Thyroid gland (tissue), 4 donors: ENCODE results near the gene PRR5. TPM values are rescaled to one million over a fixed set of nuclear protein-coding genes. Genes with fewer than 3 reads are reported as not detected.
"Not testable (repeated sequence)": the region's sequence is repeated elsewhere in the genome, so short reads cannot be mapped to it uniquely, and the experiment has no call there.

ENCODE experiments used
- DNase-seq, 2 donors: peaks; one replicate each; pipeline ENCODE4 v3.0.0-alpha.2; 2019
- H3K27ac ChIP-seq, 3 donors: fragments of 200-600 bp; sonication (generic); 1 replicate in 2 of 3; 2 replicates in 1 of 3; pipeline ENCODE4 v1.5.1; 2016 to 2019; ENCODE audit warnings: mild to moderate bottlenecking in 1 of 3, moderate library complexity in 1 of 3
- H3K27me3 ChIP-seq: fragments of 200-600 bp; sonication (generic); one replicate; pipeline ENCODE4 v1.5.1; 2019
- H3K36me3 ChIP-seq, 2 donors: fragments of 200-600 bp; sonication (generic); one replicate each; pipeline ENCODE4 v1.5.1; 2016 to 2019
- H3K4me1 ChIP-seq, 2 donors: fragments of 200-600 bp; sonication (generic); one replicate each; pipeline ENCODE4 v1.5.1; 2017 to 2019
- H3K4me3 ChIP-seq, 3 donors: fragments of 200-600 bp; sonication (generic); replicated peaks in 1 of 3; 1 replicate in 2 of 3; 2 replicates in 1 of 3; pipeline ENCODE4 v1.5.1; 2016; ENCODE audit warnings: mild to moderate bottlenecking in 1 of 3
- H3K9me3 ChIP-seq: fragments of 200-600 bp; sonication (generic); one replicate; pipeline ENCODE4 v1.5.1; 2017
- POLR2A ChIP-seq, 2 donors: fragments of 450-650 bp; IDR thresholded peaks; one replicate each; pipeline ENCODE4 v1.6.1; 2017; ENCODE audit warnings: antibody characterized with exemption in 2 of 2, mild to moderate bottlenecking in 2 of 2, moderate library complexity in 1 of 2
- WGBS, 2 donors: methylation state at CpG; one replicate each; pipeline ENCODE4 v1.1.5; 2017; 5-methylcytosine and 5-hydroxymethylcytosine counted together
- intact Hi-C: fragments of 100-400 bp; cut with DNase I; formaldehyde crosslinking; loops from one replicate; pipeline ENCODE4 v1.15.1; 2023
- total RNA-seq, 4 donors: library from RNA; depleted of rRNA; stranded (reverse); fragments of >200 nt; gene quantifications; one replicate each; pipeline ENCODE4 v1.2.3, GENCODE V29; 2016
- TF ChIP-seq, protein P1 (sequence below), 6 experiments: fragments of 200-600 bp in 3 of 6; fragments of 450-650 bp in 3 of 6; sonication (generic) in 3 of 6; IDR thresholded peaks; one replicate each; pipeline ENCODE4 v1.5.1; 2016 to 2019; ENCODE audit warnings: antibody characterized with exemption in 6 of 6, mild to moderate bottlenecking in 2 of 6, inconsistent platforms in 1 of 6, moderate library complexity in 1 of 6

PRR5 gene
- total RNA-seq, 4 donors from 2014 or later = 17.3 to 31.8 (median 26.9) TPM

DNA sequence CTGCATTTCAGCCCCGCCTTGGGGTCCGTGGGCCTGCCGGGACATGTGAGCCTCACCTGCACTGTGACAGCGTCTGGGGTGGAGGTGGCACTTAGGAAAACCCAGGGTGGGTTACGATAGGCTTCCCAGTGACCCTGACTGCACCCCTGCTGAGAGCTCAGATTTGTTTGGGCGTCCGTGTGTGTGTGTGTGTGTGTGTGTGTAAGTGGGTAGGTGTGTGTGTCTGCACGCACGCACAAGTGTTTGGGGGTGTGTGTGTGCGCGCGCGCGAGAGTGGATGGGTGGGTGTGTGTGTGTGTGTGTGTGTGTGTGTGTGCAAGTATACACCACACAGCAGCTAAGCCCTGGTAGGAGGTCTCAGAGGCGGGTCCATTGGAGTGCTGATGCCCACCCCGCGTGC lies 38.3 kb downstream of the PRR5 start:
- H3K27me3 ChIP-seq = no peaks in the 10 kb centered on the region
- DNase-seq = no peak

DNA sequence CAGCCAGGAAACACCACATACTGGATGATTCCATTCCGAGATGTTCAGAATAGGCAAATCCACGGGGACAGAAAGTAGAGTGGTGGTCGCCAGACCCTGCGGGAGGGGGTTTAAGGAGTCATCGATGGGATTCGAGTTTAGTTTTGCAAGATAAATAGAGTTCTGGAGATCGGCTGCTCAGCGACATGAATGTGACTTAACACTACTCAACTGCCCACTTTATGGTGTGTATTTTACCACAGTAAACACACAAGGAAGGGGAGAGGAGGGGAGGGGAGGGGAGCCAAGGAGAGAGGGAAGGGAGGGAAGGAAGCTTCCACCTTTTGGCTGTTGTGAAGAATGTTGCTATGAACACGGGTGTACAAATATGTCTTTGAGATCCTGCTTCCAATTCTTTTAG lies 39.9 kb downstream of the PRR5 start:
- no peaks in the 10 kb centered on the region for H3K36me3 ChIP-seq
- H3K4me1 ChIP-seq = peaks cover 8 to 12% of the 10 kb centered on the region in 2 donors
- H3K9me3 ChIP-seq = no peaks in the 10 kb centered on the region
- TF ChIP-seq, protein P1, sequence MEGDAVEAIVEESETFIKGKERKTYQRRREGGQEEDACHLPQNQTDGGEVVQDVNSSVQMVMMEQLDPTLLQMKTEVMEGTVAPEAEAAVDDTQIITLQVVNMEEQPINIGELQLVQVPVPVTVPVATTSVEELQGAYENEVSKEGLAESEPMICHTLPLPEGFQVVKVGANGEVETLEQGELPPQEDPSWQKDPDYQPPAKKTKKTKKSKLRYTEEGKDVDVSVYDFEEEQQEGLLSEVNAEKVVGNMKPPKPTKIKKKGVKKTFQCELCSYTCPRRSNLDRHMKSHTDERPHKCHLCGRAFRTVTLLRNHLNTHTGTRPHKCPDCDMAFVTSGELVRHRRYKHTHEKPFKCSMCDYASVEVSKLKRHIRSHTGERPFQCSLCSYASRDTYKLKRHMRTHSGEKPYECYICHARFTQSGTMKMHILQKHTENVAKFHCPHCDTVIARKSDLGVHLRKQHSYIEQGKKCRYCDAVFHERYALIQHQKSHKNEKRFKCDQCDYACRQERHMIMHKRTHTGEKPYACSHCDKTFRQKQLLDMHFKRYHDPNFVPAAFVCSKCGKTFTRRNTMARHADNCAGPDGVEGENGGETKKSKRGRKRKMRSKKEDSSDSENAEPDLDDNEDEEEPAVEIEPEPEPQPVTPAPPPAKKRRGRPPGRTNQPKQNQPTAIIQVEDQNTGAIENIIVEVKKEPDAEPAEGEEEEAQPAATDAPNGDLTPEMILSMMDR (IDR thresholded peaks at IDR 0.05) = no peak
- no peak for TF ChIP-seq POLR2A (IDR thresholded peaks at IDR 0.05)
- peak; percentile 42 to 46 for DNase-seq
- H3K27ac ChIP-seq = no peak overlapping the region
- intact Hi-C loops = no loop called here
- no peaks in the 10 kb centered on the region for H3K27me3 ChIP-seq
- 23 to 38% methylated on average over 9 of the region's 9 CpGs for WGBS, 2 donors
- H3K4me3 ChIP-seq = no peak overlapping the region

More for the DNA sequence above, 38.3 kb downstream of the PRR5 start:
- Histone ChIP-seq H3K4me3 (no peak overlapping the region), H3K9me3 (no peaks in the 10 kb centered on the region), H3K4me1 (no peaks in the 10 kb centered on the region), H3K36me3 (no peaks in the 10 kb centered on the region), H3K27ac (no peak overlapping the region)
- intact Hi-C loops = no loop called here
- TF ChIP-seq POLR2A (IDR thresholded peaks at IDR 0.05) = no peak
- TF ChIP-seq, protein P1 (IDR thresholded peaks at IDR 0.05) = no peak
- WGBS, 2 donors = 72 to 82% methylated on average over 13 to 17 of the region's 17 CpGs

- TF ChIP-seq, protein P1 (IDR thresholded peaks at IDR 0.05) = no peak
- TF ChIP-seq POLR2A (IDR thresholded peaks at IDR 0.05) = no peak
- Histone ChIP-seq H3K4me3 (no peak overlapping the region), H3K36me3 (no peaks in the 10 kb centered on the region), H3K27ac (no peak overlapping the region), H3K4me1 (peaks cover 17 to 18% of the 10 kb centered on the region in 2 donors), H3K9me3 (no peaks in the 10 kb centered on the region), H3K27me3 (no peaks in the 10 kb centered on the region)
- DNase-seq = no peak
- 88 to 91% methylated on average over 11 of the region's 11 CpGs for WGBS, 2 donors
- intact Hi-C loops = no loop called here
These were observed 41.2 kb downstream of the PRR5 start for GRCh38 chr22:44743247-44743646.

DNA sequence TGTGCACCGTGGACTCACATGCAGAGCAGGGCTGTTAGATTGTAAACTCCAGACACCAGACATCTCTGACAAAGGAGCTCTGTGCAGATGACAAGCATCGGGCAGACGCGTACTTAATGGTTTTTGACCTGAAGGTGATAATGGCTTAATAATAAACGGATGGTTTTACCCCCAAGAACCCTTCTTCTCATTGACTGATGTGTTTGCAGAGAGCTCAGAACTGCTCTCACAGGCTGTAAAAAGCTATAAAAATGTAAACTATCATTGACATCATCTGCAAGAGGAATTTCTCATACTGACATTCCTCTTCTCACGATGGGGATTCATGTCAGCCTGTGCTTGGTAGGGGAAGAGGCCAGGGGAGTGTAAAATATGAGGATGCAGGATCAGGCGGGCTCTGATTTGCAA lies 41.8 kb downstream of the PRR5 start:
- TF ChIP-seq, protein P1 (IDR thresholded peaks at IDR 0.05) = no peak
- TF ChIP-seq POLR2A (IDR thresholded peaks at IDR 0.05) = no peak
- no peaks in the 10 kb centered on the region for H3K9me3 ChIP-seq
- no peak overlapping the region for H3K27ac ChIP-seq
- no peak for DNase-seq
- no peak overlapping the region for H3K4me3 ChIP-seq
- H3K27me3 ChIP-seq = no peaks in the 10 kb centered on the region
- no peaks in the 10 kb centered on the region for H3K36me3 ChIP-seq
- 72 to 74% methylated on average over 7 of the region's 7 CpGs for WGBS, 2 donors
- intact Hi-C loops = no loop called here
- H3K4me1 ChIP-seq = peaks cover 17 to 18% of the 10 kb centered on the region in 2 donors

DNA sequence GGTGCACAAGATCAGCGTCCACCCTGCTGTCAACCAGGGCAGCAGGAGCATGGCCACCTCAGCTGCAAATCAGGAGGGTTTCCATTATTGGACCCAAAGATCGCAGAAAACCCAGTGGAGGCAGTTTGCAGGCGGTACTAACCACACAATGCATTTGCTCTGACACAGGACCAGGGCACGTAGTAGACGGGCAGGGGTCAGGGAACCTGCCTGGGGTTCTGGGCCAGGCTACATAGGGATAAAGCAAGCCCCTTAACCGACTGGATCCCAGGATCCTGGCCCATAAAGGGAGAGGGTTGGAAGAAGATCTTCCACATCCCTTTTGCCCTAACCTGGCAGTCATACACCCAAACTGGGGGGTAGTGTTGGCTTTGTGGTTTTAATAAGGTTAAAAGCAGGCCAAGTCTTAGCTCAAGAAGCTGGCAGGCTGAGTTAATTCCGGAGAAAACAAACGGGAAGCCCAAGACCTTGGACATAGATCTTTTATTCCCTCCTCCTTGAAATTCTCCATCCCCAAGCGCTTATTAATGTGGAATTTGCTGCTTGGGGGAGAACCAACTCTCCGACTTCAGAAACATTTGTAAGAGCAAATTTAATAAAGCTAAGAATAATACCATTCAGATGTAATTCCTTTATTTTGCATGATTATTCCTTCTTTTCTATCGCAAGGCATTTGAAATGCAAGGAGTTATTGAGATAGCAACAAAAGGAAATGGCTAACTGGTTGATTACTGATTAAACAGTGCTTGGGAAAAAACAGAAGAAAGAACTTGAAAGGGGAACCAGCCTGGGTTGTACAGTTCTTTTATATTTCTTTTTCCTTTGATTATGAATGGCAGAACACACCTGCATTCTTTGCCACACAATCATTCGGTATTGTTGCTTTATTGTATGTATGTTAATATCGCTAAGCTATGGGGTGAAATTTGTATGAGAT lies 44.1 kb downstream of the PRR5 start:
- H3K36me3 ChIP-seq = no peaks in the 10 kb centered on the region
- no peaks in the 10 kb centered on the region for H3K27me3 ChIP-seq
- H3K4me1 ChIP-seq = peaks cover 17 to 18% of the 10 kb centered on the region in 2 donors
- H3K9me3 ChIP-seq = no peaks in the 10 kb centered on the region
- TF ChIP-seq, protein P1 (IDR thresholded peaks at IDR 0.05) = no peak
- TF ChIP-seq POLR2A (IDR thresholded peaks at IDR 0.05) = no peak
- intact Hi-C loops = no loop called here
- WGBS, 2 donors = 52 to 56% methylated on average over 11 to 13 of the region's 13 CpGs
- no peak for DNase-seq
- peak overlapping the region; percentile 66 to 77 (median 75) for H3K27ac ChIP-seq
- no peak overlapping the region for H3K4me3 ChIP-seq

GRCh38 chr22:44747784-44748127 lies 45.8 kb downstream of the PRR5 start:
- DNase-seq, H3K36me3 ChIP-seq, H3K27me3 ChIP-seq, H3K4me3 ChIP-seq, H3K9me3 ChIP-seq, intact Hi-C loops: not testable (repeated sequence)
- Histone ChIP-seq H3K4me1 (peaks cover 17 to 18% of the 10 kb centered on the region in 2 donors), H3K27ac (peak overlapping the region; percentile 66 to 77 (median 75))
- 91 to 96% methylated on average over 4 of the region's 4 CpGs for WGBS, 2 donors
